Activated CD8-positive, alpha-beta T cell treated with anti-CD3 and anti-CD28 coated beads for 36 hours (primary cell): ENCODE data around the gene TSPY2. TPM values are rescaled to one million over a fixed set of nuclear protein-coding genes. Genes with fewer than 3 reads are reported as not detected.
"Not testable (repeated sequence)": the region's sequence is repeated elsewhere in the genome, so short reads cannot be mapped to it uniquely, and the experiment has no call there.

Experiments used
- ATAC-seq: fragments of 200-7000 bp; cut with Tn5 transposase; one replicate; pipeline ENCODE4 v1.10.0; 2021; ENCODE audit warnings: mild to moderate bottlenecking, moderate library complexity
- CTCF ChIA-PET: fragments of 350-600 bp; sonication (Branson Sonifier 250); formaldehyde crosslinking; loops from one replicate; lab custom pipeline; 2021; ENCODE audit warnings: antibody characterized with exemption; lab: Charles Lee
- POLR2A ChIA-PET: fragments of 350-600 bp; sonication (Branson Sonifier 250); formaldehyde crosslinking; loops from one replicate; lab custom pipeline; 2021; ENCODE audit warnings: antibody characterized with exemption; lab: Charles Lee
- DNase-seq: peaks from one replicate; pipeline ENCODE4 v3.0.0-alpha.2; 2020
- H3K27ac Mint-ChIP-seq: one replicate; pipeline ENCODE4 v1.8.0; 2021; ENCODE audit warnings: mild to moderate bottlenecking, mixed read lengths
- H3K27me3 Mint-ChIP-seq: one replicate; pipeline ENCODE4 v1.8.0; 2021; ENCODE audit warnings: mixed read lengths
- H3K36me3 Mint-ChIP-seq: one replicate; pipeline ENCODE4 v1.8.0; 2021; ENCODE audit warnings: low read depth, mixed read lengths
- H3K4me1 Mint-ChIP-seq: one replicate; pipeline ENCODE4 v1.8.0; 2021; ENCODE audit warnings: low read depth, mixed read lengths
- H3K4me3 Mint-ChIP-seq: one replicate; pipeline ENCODE4 v1.8.0; 2021; ENCODE audit warnings: mild to moderate bottlenecking, moderate library complexity, mixed read lengths
- H3K9me3 Mint-ChIP-seq: one replicate; pipeline ENCODE4 v1.8.0; 2021; ENCODE audit warnings: mixed read lengths
- intact Hi-C: fragments of 100-400 bp; cut with micrococcal nuclease; formaldehyde crosslinking; loops from one replicate; pipeline ENCODE4 v1.10.0; 2022
- total RNA-seq, 2 experiments: library from RNA; stranded (reverse); gene quantifications; one replicate each; pipeline ENCODE4 v1.2.3, GENCODE V29; 2021

Gene TSPY2, protein sequence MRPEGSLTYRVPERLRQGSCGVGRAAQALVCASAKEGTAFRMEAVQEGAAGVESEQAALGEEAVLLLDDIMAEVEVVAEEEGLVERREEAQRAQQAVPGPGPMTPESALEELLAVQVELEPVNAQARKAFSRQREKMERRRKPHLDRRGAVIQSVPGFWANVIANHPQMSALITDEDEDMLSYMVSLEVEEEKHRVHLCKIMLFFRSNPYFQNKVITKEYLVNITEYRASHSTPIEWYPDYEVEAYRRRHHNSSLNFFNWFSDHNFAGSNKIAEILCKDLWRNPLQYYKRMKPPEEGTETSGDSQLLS
- not detected for total RNA-seq

DNA sequence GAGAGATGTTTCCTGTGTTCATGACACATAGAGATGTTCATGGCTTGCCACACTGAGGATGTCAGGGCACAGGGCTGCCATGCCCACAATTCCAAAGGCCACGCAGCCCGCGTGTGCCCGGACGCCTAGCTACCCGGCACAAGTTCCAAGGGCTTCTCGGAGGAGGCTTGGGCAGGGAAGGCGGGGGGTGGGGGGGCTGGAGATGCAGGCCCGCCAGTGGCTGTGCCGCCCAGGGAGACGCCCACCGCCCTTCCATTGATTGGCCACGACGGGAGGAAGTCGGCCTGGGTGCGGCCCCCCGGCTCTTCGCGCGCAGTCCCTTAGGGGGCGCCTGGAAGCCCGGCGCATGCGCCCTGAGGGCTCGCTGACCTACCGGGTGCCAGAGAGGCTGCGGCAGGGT is at the start of gene TSPY2:
Gene TSPY2 (plus strand): TSS at position 301 of the 400 bp plus-strand sequence. CDS start 46 bp downstream, at position 347.
- intact Hi-C loops, CTCF ChIA-PET, ATAC-seq, H3K27ac Mint-ChIP-seq, H3K27me3 Mint-ChIP-seq, H3K9me3 Mint-ChIP-seq, POLR2A ChIA-PET, H3K4me1 Mint-ChIP-seq, H3K36me3 Mint-ChIP-seq, DNase-seq, H3K4me3 Mint-ChIP-seq: not testable (repeated sequence)

DNA sequence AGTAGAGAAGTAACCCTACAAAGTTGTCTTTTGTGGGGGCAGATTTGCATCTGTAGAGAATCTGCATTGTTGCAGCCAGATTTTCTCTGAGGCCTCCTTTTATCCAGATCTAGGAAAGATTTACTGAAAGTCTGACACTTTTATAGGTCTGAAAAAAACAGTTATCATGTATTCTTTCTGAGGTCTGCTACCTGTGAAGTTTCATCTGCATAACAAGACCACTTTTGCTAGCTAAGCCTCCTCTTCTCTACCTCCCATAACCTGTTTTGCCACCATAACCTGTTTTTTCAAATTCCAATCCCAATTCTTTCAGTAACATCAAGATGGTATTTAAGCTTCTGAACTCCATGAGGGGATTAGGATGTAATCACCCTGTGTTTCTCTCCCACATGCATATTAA is 36.5 kb upstream of the TSPY2 start:
- H3K9me3 Mint-ChIP-seq, ATAC-seq, POLR2A ChIA-PET, DNase-seq, H3K4me3 Mint-ChIP-seq, H3K27ac Mint-ChIP-seq, H3K36me3 Mint-ChIP-seq, CTCF ChIA-PET, intact Hi-C loops, H3K4me1 Mint-ChIP-seq, H3K27me3 Mint-ChIP-seq: not testable (repeated sequence)

DNA sequence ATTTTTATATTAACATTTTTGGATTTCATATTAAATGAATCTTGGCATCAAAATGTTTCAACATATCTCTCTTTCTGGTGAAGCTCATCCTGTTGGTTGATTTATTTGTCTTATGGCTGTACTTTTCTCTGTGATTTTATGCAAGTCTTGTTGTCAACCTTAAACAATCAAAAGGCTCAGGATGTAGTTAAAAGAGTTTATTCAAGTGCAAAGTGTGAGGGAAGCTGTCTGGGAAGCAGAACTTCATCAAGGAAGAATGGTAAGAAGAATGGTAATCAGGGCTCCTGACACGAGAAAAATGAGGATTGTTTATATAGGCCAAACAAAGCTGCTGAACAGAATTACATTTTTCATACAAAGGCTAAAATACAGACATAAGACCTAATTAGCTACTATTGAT is 29.0 kb upstream of the TSPY2 start:
- H3K27me3 Mint-ChIP-seq, H3K27ac Mint-ChIP-seq, H3K9me3 Mint-ChIP-seq, ATAC-seq, H3K36me3 Mint-ChIP-seq, POLR2A ChIA-PET, H3K4me1 Mint-ChIP-seq, DNase-seq, intact Hi-C loops, CTCF ChIA-PET, H3K4me3 Mint-ChIP-seq: not testable (repeated sequence)

DNA sequence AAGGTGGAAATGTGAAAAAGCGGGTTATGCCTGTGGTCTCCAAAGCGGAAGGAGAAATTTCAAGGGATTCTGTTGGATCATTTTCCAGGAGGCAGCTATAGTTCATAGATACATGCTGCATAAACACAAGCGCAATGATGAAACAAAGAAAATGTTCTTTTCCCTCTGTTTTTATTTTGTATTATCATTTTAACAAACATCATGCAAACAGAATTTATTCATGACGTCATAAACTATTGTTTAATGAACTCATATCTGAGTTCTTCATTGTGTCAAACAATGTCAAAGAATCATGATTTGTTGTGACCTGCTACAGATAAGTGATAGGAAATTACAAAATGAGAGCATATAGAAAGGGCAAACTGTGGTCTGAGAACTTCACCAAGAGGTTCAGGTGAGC is 23.8 kb downstream of the TSPY2 start:
- H3K4me3 Mint-ChIP-seq, CTCF ChIA-PET, intact Hi-C loops: not testable (repeated sequence)

More for the DNA sequence above, 23.8 kb downstream of the TSPY2 start:
- POLR2A ChIA-PET, H3K36me3 Mint-ChIP-seq, H3K4me1 Mint-ChIP-seq, H3K27ac Mint-ChIP-seq, H3K9me3 Mint-ChIP-seq, ATAC-seq, H3K27me3 Mint-ChIP-seq, DNase-seq: not testable (repeated sequence)
